PC-3 (cell line): Measurements from ENCODE around the gene TNFAIP3.

Source experiments
- EZH2 ChIP-seq: fragments of 300-600 bp; sonication (generic); IDR thresholded peaks from one replicate; pipeline ENCODE4 v1.6.1; 2017; ENCODE audit warnings: antibody characterized with exemption, mild to moderate bottlenecking, low read length; ENCODE audit not compliant: unreplicated experiment
- EZH2phosphoT487 ChIP-seq: fragments of 300-600 bp; sonication (generic); IDR thresholded peaks from 2 replicates; pipeline ENCODE4 v1.6.1; 2018; ENCODE audit warnings: mild to moderate bottlenecking, antibody characterized with exemption, low read length, borderline replicate concordance
- TF ChIP-seq, protein P1 (sequence below): fragments of 300-600 bp; sonication (generic); conservative IDR thresholded peaks from 2 replicates; pipeline ENCODE4 v1.5.1; 2017; ENCODE audit warnings: antibody characterized with exemption, low read depth, mild to moderate bottlenecking, low read length

DNA sequence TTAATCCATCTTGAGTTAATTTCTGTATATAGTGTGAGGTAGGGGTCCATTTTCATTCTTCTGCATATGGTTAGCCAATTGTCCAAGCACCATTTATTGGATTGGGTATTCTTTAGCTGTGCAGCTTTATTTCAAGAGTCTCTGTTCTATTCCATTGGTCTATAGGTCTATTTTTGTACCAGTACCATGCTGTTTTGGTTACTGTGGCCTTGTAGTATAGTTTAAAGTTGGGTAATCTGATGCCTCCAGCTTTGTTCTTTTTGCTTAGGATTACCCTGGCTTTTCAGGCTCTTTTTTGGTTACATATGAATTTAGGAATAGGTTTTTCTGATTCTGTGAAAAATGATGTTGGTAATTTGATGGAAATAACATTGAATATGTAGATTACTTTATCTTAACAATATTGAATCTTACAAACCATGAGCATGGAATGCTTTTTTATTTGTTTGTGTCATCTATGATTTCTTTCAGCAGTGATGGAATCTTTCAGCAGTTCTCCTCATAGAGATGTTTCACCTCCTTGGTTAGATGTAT lies 47.0 kb downstream of the TNFAIP3 start:
- TF ChIP-seq, protein P1, sequence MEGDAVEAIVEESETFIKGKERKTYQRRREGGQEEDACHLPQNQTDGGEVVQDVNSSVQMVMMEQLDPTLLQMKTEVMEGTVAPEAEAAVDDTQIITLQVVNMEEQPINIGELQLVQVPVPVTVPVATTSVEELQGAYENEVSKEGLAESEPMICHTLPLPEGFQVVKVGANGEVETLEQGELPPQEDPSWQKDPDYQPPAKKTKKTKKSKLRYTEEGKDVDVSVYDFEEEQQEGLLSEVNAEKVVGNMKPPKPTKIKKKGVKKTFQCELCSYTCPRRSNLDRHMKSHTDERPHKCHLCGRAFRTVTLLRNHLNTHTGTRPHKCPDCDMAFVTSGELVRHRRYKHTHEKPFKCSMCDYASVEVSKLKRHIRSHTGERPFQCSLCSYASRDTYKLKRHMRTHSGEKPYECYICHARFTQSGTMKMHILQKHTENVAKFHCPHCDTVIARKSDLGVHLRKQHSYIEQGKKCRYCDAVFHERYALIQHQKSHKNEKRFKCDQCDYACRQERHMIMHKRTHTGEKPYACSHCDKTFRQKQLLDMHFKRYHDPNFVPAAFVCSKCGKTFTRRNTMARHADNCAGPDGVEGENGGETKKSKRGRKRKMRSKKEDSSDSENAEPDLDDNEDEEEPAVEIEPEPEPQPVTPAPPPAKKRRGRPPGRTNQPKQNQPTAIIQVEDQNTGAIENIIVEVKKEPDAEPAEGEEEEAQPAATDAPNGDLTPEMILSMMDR = no peak
- TF ChIP-seq EZH2phosphoT487 (no peak), EZH2 (no peak)
